AG08396 (cell line): ENCODE measurements around the gene NT5DC3.

ENCODE experiments used
- DNase-seq: peaks from one replicate; pipeline ENCODE4 v3.0.0; 2012; ENCODE audit warnings: low spot score, mixed read lengths

The NT5DC3 gene

GRCh38 chr12:103751600-103751999 is 89.4 kb downstream of the NT5DC3 start:
- no peak for DNase-seq

GRCh38 chr12:103751171-103751570 is 89.9 kb downstream of the NT5DC3 start:
- DNase-seq: no peak

GRCh38 chr12:103748875-103749274 is 92.2 kb downstream of the NT5DC3 start:
- no peak for DNase-seq

- no peak for DNase-seq
These were observed 93.0 kb downstream of the NT5DC3 start for GRCh38 chr12:103748002-103748401.

GRCh38 chr12:103745962-103746361 is 95.1 kb downstream of the NT5DC3 start:
- no peak for DNase-seq

GRCh38 chr12:103743788-103744187 is 97.2 kb downstream of the NT5DC3 start:
- no peak for DNase-seq

- DNase-seq: no peak
These were observed 98.6 kb downstream of the NT5DC3 start for GRCh38 chr12:103742349-103742932.

- DNase-seq: no peak
These were observed 103.2 kb downstream of the NT5DC3 start for GRCh38 chr12:103737881-103738280.

- no peak for DNase-seq
These were observed 104.5 kb downstream of the NT5DC3 start for GRCh38 chr12:103736572-103736971.

GRCh38 chr12:103735291-103735690 is 105.7 kb downstream of the NT5DC3 start:
- no peak for DNase-seq

GRCh38 chr12:103734863-103735262 is 106.2 kb downstream of the NT5DC3 start:
- no peak for DNase-seq

GRCh38 chr12:103731539-103731938 is 109.5 kb downstream of the NT5DC3 start:
- no peak for DNase-seq

GRCh38 chr12:103729499-103729898 is 111.5 kb downstream of the NT5DC3 start:
- no peak for DNase-seq

- peak; percentile 20 for DNase-seq
These were observed 112.7 kb downstream of the NT5DC3 start for GRCh38 chr12:103728323-103728722.

GRCh38 chr12:103727638-103728037 is 113.4 kb downstream of the NT5DC3 start:
- DNase-seq: no peak

GRCh38 chr12:103725398-103725797 is 115.6 kb downstream of the NT5DC3 start:
- no peak for DNase-seq
